Tibial nerve (tissue), 4 donors: ENCODE measurements around the gene KMT2C. TPM values are rescaled to one million over a fixed set of nuclear protein-coding genes. Genes with fewer than 3 reads are reported as not detected.

ENCODE experiments used
- DNase-seq, 2 donors: peaks; one replicate each; pipeline ENCODE4 v3.0.0-alpha.2; 2019; ENCODE audit warnings: low spot score in 2 of 2
- H3K27ac ChIP-seq, 4 donors: fragments of 200-600 bp; sonication (generic) in 3 of 4; one replicate each; pipeline ENCODE4 v1.5.1; 2017 to 2019; ENCODE audit warnings: mild to moderate bottlenecking in 1 of 4
- H3K27me3 ChIP-seq, 2 donors: fragments of 200-600 bp; sonication (generic) in 1 of 2; one replicate each; pipeline versions ENCODE4 v1.5.1 to v1.6.0; 2017 to 2019
- H3K36me3 ChIP-seq, 3 donors: fragments of 200-600 bp; sonication (generic); one replicate each; pipeline ENCODE4 v1.5.1; 2018 to 2019
- H3K4me1 ChIP-seq, 4 donors: fragments of 200-600 bp; sonication (generic) in 3 of 4; one replicate each; pipeline ENCODE4 v1.5.1; 2017 to 2019
- H3K4me3 ChIP-seq, 4 donors: fragments of 200-600 bp; sonication (generic) in 3 of 4; one replicate each; pipeline ENCODE4 v1.5.1; 2017 to 2019; ENCODE audit warnings: mild to moderate bottlenecking in 1 of 4, moderate library complexity in 1 of 4
- H3K9me3 ChIP-seq, 4 donors: fragments of 200-600 bp; sonication (generic) in 3 of 4; one replicate each; pipeline ENCODE4 v1.5.1; 2017 to 2019
- CTCF ChIP-seq, 5 experiments: fragments of 200-600 bp in 3 of 5; fragments of 450-650 bp in 2 of 5; sonication (generic) in 3 of 5; IDR thresholded peaks; one replicate each; pipeline ENCODE4 v1.5.1; 2016 to 2019; ENCODE audit warnings: antibody characterized with exemption in 5 of 5, mild to moderate bottlenecking in 3 of 5, moderate library complexity in 2 of 5
- EP300 ChIP-seq, 2 donors: sonication (generic); formaldehyde crosslinking; IDR thresholded peaks; one replicate each; pipeline ENCODE4 v1.6.1; 2017; ENCODE audit warnings: antibody characterized with exemption in 2 of 2, mild to moderate bottlenecking in 1 of 2
- POLR2A ChIP-seq, 2 donors: fragments of 450-650 bp; IDR thresholded peaks; one replicate each; pipeline ENCODE4 v1.6.1; 2017; ENCODE audit warnings: antibody characterized with exemption in 2 of 2, mild to moderate bottlenecking in 2 of 2, moderate library complexity in 2 of 2
- WGBS, 2 donors: methylation state at CpG; one replicate each; pipeline ENCODE4 v1.1.5; 2018; 5-methylcytosine and 5-hydroxymethylcytosine counted together
- total RNA-seq, 4 donors: library from RNA; depleted of rRNA; stranded (reverse); fragments of >200 nt; gene quantifications; one replicate each; pipeline ENCODE4 v1.1.0, GENCODE V29; 2016

Gene KMT2C
- total RNA-seq, 4 donors from 2014 or later = 63.2 to 86.1 (median 69.4) TPM

GRCh38 chr7:152136686-152137085 lies 299.1 kb downstream of the KMT2C start:
- Histone ChIP-seq H3K27me3 (no peaks in the 10 kb centered on the region), H3K27ac (peak overlapping the region in 3 of 4 donors; percentile 48 to 77 (median 72)), H3K4me1 (peaks cover 0 to 26% (median 3%) of the 10 kb centered on the region in 4 donors), H3K9me3 (no peaks in the 10 kb centered on the region), H3K36me3 (peaks cover 0 to 64% (median 9%) of the 10 kb centered on the region in 3 donors), H3K4me3 (peak overlapping the region in 1 of 4 donors; percentile 6)
- TF ChIP-seq CTCF (IDR thresholded peaks at IDR 0.05) = no peak
- TF ChIP-seq POLR2A (IDR thresholded peaks at IDR 0.05) = no peak
- TF ChIP-seq EP300 (IDR thresholded peaks at IDR 0.05) = peak in 1 of 2 donors; percentile 7
- 41 to 42% methylated on average over 9 of the region's 9 CpGs for WGBS, 2 donors
- DNase-seq = no peak

GRCh38 chr7:152133804-152134203 lies 302.0 kb downstream of the KMT2C start:
- H3K4me3 ChIP-seq = no peak overlapping the region
- peaks cover 0 to 55% (median 3%) of the 10 kb centered on the region in 3 donors for H3K36me3 ChIP-seq
- no peak for TF ChIP-seq POLR2A (IDR thresholded peaks at IDR 0.05)
- no peak for DNase-seq
- WGBS, 2 donors = 93 to 94% methylated on average over 13 of the region's 13 CpGs
- peaks cover 0 to 26% (median 3%) of the 10 kb centered on the region in 4 donors for H3K4me1 ChIP-seq
- H3K27ac ChIP-seq = no peak overlapping the region
- no peaks in the 10 kb centered on the region for H3K9me3 ChIP-seq
- H3K27me3 ChIP-seq = no peaks in the 10 kb centered on the region

- Histone ChIP-seq H3K4me1 (peaks cover 0 to 24% (median 3%) of the 10 kb centered on the region in 4 donors), H3K27ac (no peak overlapping the region), H3K4me3 (no peak overlapping the region), H3K9me3 (no peaks in the 10 kb centered on the region), H3K36me3 (peaks cover 0 to 55% (median 0%) of the 10 kb centered on the region in 3 donors), H3K27me3 (no peaks in the 10 kb centered on the region)
- DNase-seq = no peak
- TF ChIP-seq EP300 (IDR thresholded peaks at IDR 0.05) (no peak), CTCF (IDR thresholded peaks at IDR 0.05) (no peak), POLR2A (IDR thresholded peaks at IDR 0.05) (no peak)
- 85 to 86% methylated on average over 5 of the region's 5 CpGs for WGBS, 2 donors
Observed at GRCh38 chr7:152132812-152133211, 303.0 kb downstream of the KMT2C start.

GRCh38 chr7:152131981-152132494 lies 303.8 kb downstream of the KMT2C start:
- H3K27me3 ChIP-seq = no peaks in the 10 kb centered on the region
- no peak for TF ChIP-seq CTCF (IDR thresholded peaks at IDR 0.05)
- TF ChIP-seq POLR2A (IDR thresholded peaks at IDR 0.05) = no peak
- no peak for TF ChIP-seq EP300 (IDR thresholded peaks at IDR 0.05)
- DNase-seq = no peak
- H3K9me3 ChIP-seq = no peaks in the 10 kb centered on the region
- no peak overlapping the region for H3K4me3 ChIP-seq
- 89% methylated on average over 12 of the region's 12 CpGs for WGBS, 2 donors
- H3K36me3 ChIP-seq = peaks cover 0 to 63% (median 0%) of the 10 kb centered on the region in 3 donors
- H3K4me1 ChIP-seq = peaks cover 0 to 17% (median 3%) of the 10 kb centered on the region in 4 donors
- H3K27ac ChIP-seq = no peak overlapping the region

- no peaks in the 10 kb centered on the region for H3K27me3 ChIP-seq
- DNase-seq = no peak
- no peak overlapping the region for H3K27ac ChIP-seq
- H3K36me3 ChIP-seq = peaks cover 0 to 72% (median 0%) of the 10 kb centered on the region in 3 donors
- H3K4me1 ChIP-seq = peaks cover 0 to 9% (median 3%) of the 10 kb centered on the region in 4 donors
- TF ChIP-seq CTCF (IDR thresholded peaks at IDR 0.05) (no peak), POLR2A (IDR thresholded peaks at IDR 0.05) (no peak), EP300 (IDR thresholded peaks at IDR 0.05) (no peak)
- H3K9me3 ChIP-seq = no peaks in the 10 kb centered on the region
- H3K4me3 ChIP-seq = no peak overlapping the region
- WGBS, 2 donors = 93 to 95% methylated on average over 37 of the region's 37 CpGs
Observed at GRCh38 chr7:152130658-152131590, 304.9 kb downstream of the KMT2C start.
